Measurements from ENCODE around the gene C5. TPM values are rescaled to one million over a fixed set of nuclear protein-coding genes. Genes with fewer than 3 reads are reported as not detected.

The C5 gene
- total RNA-seq, 1 experiment from 2014 or later, result 4.2 TPM

GRCh38 chr9:121053544-121053943 lies 3.5 kb upstream of the C5 start:
- no peak for DNase-seq (ENCODE audit: unreplicated experiment)
- H3K27ac Mint-ChIP-seq (ENCODE audit: low read depth, unreplicated experiment), result no peak overlapping the region
- H3K9me3 Mint-ChIP-seq (ENCODE audit: unreplicated experiment), result no peaks in the 10 kb centered on the region
- CTCF ChIA-PET, result interaction anchor here (0.6 kb wide), 1 partner anchor 407 kb away, joined by 3 read pairs; no protein-coding TSS in a partner anchor
- H3K36me3 Mint-ChIP-seq (ENCODE audit: insufficient read depth, unreplicated experiment), result no peaks in the 10 kb centered on the region
- no peaks in the 10 kb centered on the region for H3K27me3 Mint-ChIP-seq (ENCODE audit: insufficient read depth, unreplicated experiment)
- BruUV-seq (replicated peaks), result no TSS peak
- H3K4me1 Mint-ChIP-seq (ENCODE audit: insufficient read depth, unreplicated experiment), result no peaks in the 10 kb centered on the region
- H3K4me3 Mint-ChIP-seq (ENCODE audit: unreplicated experiment), result no peak overlapping the region
- POLR2A ChIA-PET, result no interaction called here
- intact Hi-C loops (cut with micrococcal nuclease), result no loop called here
- no peak for TF ChIP-seq CTCF (IDR thresholded peaks at IDR 0.05; ENCODE audit: unreplicated experiment)

- no peaks in the 10 kb centered on the region for H3K36me3 Mint-ChIP-seq (ENCODE audit: insufficient read depth, unreplicated experiment)
- no peaks in the 10 kb centered on the region for H3K4me1 Mint-ChIP-seq (ENCODE audit: insufficient read depth, unreplicated experiment)
- H3K4me3 Mint-ChIP-seq (ENCODE audit: unreplicated experiment), result no peak overlapping the region
- DNase-seq (ENCODE audit: unreplicated experiment), result no peak
- H3K27me3 Mint-ChIP-seq (ENCODE audit: insufficient read depth, unreplicated experiment), result no peaks in the 10 kb centered on the region
- TF ChIP-seq CTCF (IDR thresholded peaks at IDR 0.05; ENCODE audit: unreplicated experiment), result no peak
- intact Hi-C loops (cut with micrococcal nuclease), result no loop called here
- no peaks in the 10 kb centered on the region for H3K9me3 Mint-ChIP-seq (ENCODE audit: unreplicated experiment)
- CTCF ChIA-PET, result interaction anchor here (0.6 to 3.3 kb wide), 4 partner anchors 11 to 110 kb away, joined by 3 to 27 read pairs (median 4); no protein-coding TSS in a partner anchor
- no TSS peak for BruUV-seq (replicated peaks)
- H3K27ac Mint-ChIP-seq (ENCODE audit: low read depth, unreplicated experiment), result no peak overlapping the region
- POLR2A ChIA-PET, result no interaction called here
These were observed 1.5 kb downstream of the C5 start for GRCh38 chr9:121048618-121049017.

- Mint-ChIP-seq H3K36me3 (ENCODE audit: insufficient read depth, unreplicated experiment) (no peaks in the 10 kb centered on the region), H3K4me3 (ENCODE audit: unreplicated experiment) (no peak overlapping the region), H3K4me1 (ENCODE audit: insufficient read depth, unreplicated experiment) (no peaks in the 10 kb centered on the region), H3K9me3 (ENCODE audit: unreplicated experiment) (no peaks in the 10 kb centered on the region), H3K27ac (ENCODE audit: low read depth, unreplicated experiment) (no peak overlapping the region), H3K27me3 (ENCODE audit: insufficient read depth, unreplicated experiment) (no peaks in the 10 kb centered on the region)
- no peak for DNase-seq (ENCODE audit: unreplicated experiment)
- TF ChIP-seq CTCF (IDR thresholded peaks at IDR 0.05; ENCODE audit: unreplicated experiment), result no peak
- POLR2A ChIA-PET, result no interaction called here
- BruUV-seq (replicated peaks), result no TSS peak
- intact Hi-C loops (cut with micrococcal nuclease), result no loop called here
- CTCF ChIA-PET, result interaction anchor here (0.7 to 3.3 kb wide), 3 partner anchors 11 to 64 kb away, joined by 3 to 27 read pairs (median 4); no protein-coding TSS in a partner anchor
These were observed 1.9 kb downstream of the C5 start for GRCh38 chr9:121048175-121048574.

- H3K4me1 Mint-ChIP-seq (ENCODE audit: insufficient read depth, unreplicated experiment), result no peaks in the 10 kb centered on the region
- intact Hi-C loops (cut with micrococcal nuclease), result no loop called here
- no peak for TF ChIP-seq CTCF (IDR thresholded peaks at IDR 0.05; ENCODE audit: unreplicated experiment)
- H3K9me3 Mint-ChIP-seq (ENCODE audit: unreplicated experiment), result no peaks in the 10 kb centered on the region
- H3K27ac Mint-ChIP-seq (ENCODE audit: low read depth, unreplicated experiment), result no peak overlapping the region
- no peak overlapping the region for H3K4me3 Mint-ChIP-seq (ENCODE audit: unreplicated experiment)
- BruUV-seq (replicated peaks), result no TSS peak
- H3K36me3 Mint-ChIP-seq (ENCODE audit: insufficient read depth, unreplicated experiment), result peaks cover 6% of the 10 kb centered on the region
- ChIA-PET CTCF (interaction anchor here (1.2 to 1.3 kb wide), 3 partner anchors 21 to 283 kb away, joined by 4 to 8 read pairs (median 5); no protein-coding TSS in a partner anchor), POLR2A (interaction anchor here (0.7 kb wide), 1 partner anchor 238 kb away, joined by 3 read pairs; no protein-coding TSS in a partner anchor)
- no peak for DNase-seq (ENCODE audit: unreplicated experiment)
- H3K27me3 Mint-ChIP-seq (ENCODE audit: insufficient read depth, unreplicated experiment), result no peaks in the 10 kb centered on the region
These were observed 11.3 kb downstream of the C5 start for GRCh38 chr9:121038804-121039203.
